Liver (tissue), 9 donors: ENCODE results near the gene FBN2. TPM values are rescaled to one million over a fixed set of nuclear protein-coding genes. Genes with fewer than 3 reads are reported as not detected.

Source experiments
- DNase-seq: peaks from one replicate; pipeline ENCODE4 v3.0.0-alpha.2; 2017; ENCODE audit warnings: low spot score
- H3K27ac ChIP-seq, 2 donors: one replicate each; pipeline ENCODE4 v1.7.0; 2013; ENCODE audit warnings: inconsistent platforms in 2 of 2, low read length in 2 of 2, control low read depth in 1 of 2, low read depth in 1 of 2, mild to moderate bottlenecking in 1 of 2
- H3K27me3 ChIP-seq, 4 donors: one replicate each; pipeline versions ENCODE4 v1.6.1 to v1.7.0; 2013; ENCODE audit warnings: low read length in 3 of 4, inconsistent platforms in 1 of 4, mild to moderate bottlenecking in 1 of 4, moderate library complexity in 1 of 4; ENCODE audit not compliant: control insufficient read depth in 4 of 4, insufficient read depth in 4 of 4
- H3K36me3 ChIP-seq, 4 donors: one replicate each; pipeline versions ENCODE4 v1.6.1 to v1.7.0; 2013; ENCODE audit warnings: low read length in 3 of 4, mild to moderate bottlenecking in 3 of 4, low read depth in 1 of 4, moderate library complexity in 1 of 4; ENCODE audit not compliant: control insufficient read depth in 4 of 4, insufficient read depth in 3 of 4
- H3K4me1 ChIP-seq, 4 donors: one replicate each; pipeline versions ENCODE4 v1.6.1 to v1.7.0; 2013; ENCODE audit warnings: low read length in 3 of 4, mild to moderate bottlenecking in 3 of 4, moderate library complexity in 1 of 4; ENCODE audit not compliant: control insufficient read depth in 4 of 4, insufficient read depth in 4 of 4
- H3K4me3 ChIP-seq, 3 donors: one replicate each; pipeline versions ENCODE4 v1.6.1 to v1.7.0; 2013; ENCODE audit warnings: low read length in 3 of 3, control low read depth in 1 of 3, low read depth in 1 of 3, mild to moderate bottlenecking in 1 of 3
- H3K9ac ChIP-seq, 2 donors: one replicate each; pipeline ENCODE4 v1.7.0; 2013; ENCODE audit warnings: low read length in 2 of 2, mild to moderate bottlenecking in 2 of 2, moderate library complexity in 2 of 2, control low read depth in 1 of 2, low read depth in 1 of 2
- H3K9me3 ChIP-seq, 4 donors: one replicate each; pipeline versions ENCODE4 v1.6.1 to v1.7.0; 2013; ENCODE audit warnings: low read length in 3 of 4; ENCODE audit not compliant: control insufficient read depth in 4 of 4
- EGR1 ChIP-seq, 2 donors: IDR thresholded peaks; 2 replicates each; pipeline ENCODE4 v1.6.1; 2016 to 2018; ENCODE audit warnings: antibody characterized with exemption in 2 of 2, low read depth in 2 of 2
- FOXA1 ChIP-seq: IDR thresholded peaks from 2 replicates; pipeline ENCODE4 v1.6.1; 2016; ENCODE audit warnings: antibody characterized with exemption
- FOXA2 ChIP-seq: IDR thresholded peaks from 2 replicates; pipeline ENCODE4 v1.6.1; 2016; ENCODE audit warnings: antibody characterized with exemption
- GABPA ChIP-seq, 2 donors: IDR thresholded peaks in 1 of 2; conservative IDR thresholded peaks in 1 of 2; 2 replicates each; pipeline ENCODE4 v1.6.1; 2016; ENCODE audit warnings: antibody characterized with exemption in 2 of 2, mild to moderate bottlenecking in 1 of 2, moderate library complexity in 1 of 2
- HNF4A ChIP-seq, 2 donors: conservative IDR thresholded peaks; 2 replicates each; pipeline ENCODE4 v1.6.1; 2016; ENCODE audit warnings: antibody characterized with exemption in 2 of 2, mild to moderate bottlenecking in 2 of 2
- HNF4G ChIP-seq: IDR thresholded peaks from 2 replicates; pipeline ENCODE4 v1.6.1; 2016; ENCODE audit warnings: antibody characterized with exemption
- JUND ChIP-seq, 2 donors: IDR thresholded peaks; 2 replicates each; pipeline ENCODE4 v1.6.1; 2016; ENCODE audit warnings: antibody characterized with exemption in 2 of 2
- MAX ChIP-seq: IDR thresholded peaks from 2 replicates; pipeline ENCODE4 v1.6.1; 2016; ENCODE audit warnings: antibody characterized with exemption
- NR2F2 ChIP-seq: IDR thresholded peaks from 2 replicates; pipeline ENCODE4 v1.6.1; 2016; ENCODE audit warnings: antibody characterized with exemption
- RAD21 ChIP-seq, 2 donors: IDR thresholded peaks; 2 replicates each; pipeline ENCODE4 v1.6.1; 2016; ENCODE audit warnings: antibody characterized with exemption in 2 of 2, mild to moderate bottlenecking in 2 of 2
- RXRA ChIP-seq, 2 donors: IDR thresholded peaks; 2 replicates each; pipeline ENCODE4 v1.6.1; 2017 to 2018; ENCODE audit warnings: antibody characterized with exemption in 2 of 2, mild to moderate bottlenecking in 1 of 2
- SP1 ChIP-seq: IDR thresholded peaks from 2 replicates; pipeline ENCODE4 v1.6.1; 2018; ENCODE audit warnings: antibody characterized with exemption, mild to moderate bottlenecking
- TAF1 ChIP-seq: conservative IDR thresholded peaks from 2 replicates; pipeline ENCODE4 v1.6.1; 2016; ENCODE audit warnings: antibody characterized with exemption, mild to moderate bottlenecking
- YY1 ChIP-seq: IDR thresholded peaks from 2 replicates; pipeline ENCODE4 v1.6.1; 2016; ENCODE audit warnings: antibody characterized with exemption, mild to moderate bottlenecking
- ZBTB33 ChIP-seq: IDR thresholded peaks from 2 replicates; pipeline ENCODE4 v1.6.1; 2016; ENCODE audit warnings: antibody characterized with exemption
- WGBS: extraction: QIAGEN DNeasy Blood & Tissue Kit; methylation state at CpG from one replicate; pipeline ENCODE4 v1.1.7; 2013; 5-methylcytosine and 5-hydroxymethylcytosine counted together
- polyA plus RNA-seq, 2 donors: library from polyadenylated mRNA; stranded (reverse) in 1 of 2; unstranded in 1 of 2; fragments of 200-250 nt in 1 of 2; fragments of >200 nt in 1 of 2; fragmentation: Nextera tagmentation in 1 of 2; extraction: Ambion mirVana in 1 of 2; gene quantifications; one replicate each; pipeline versions ENCODE4 v1.2.1 to v1.2.3, GENCODE V29; 2013 to 2015
- total RNA-seq, 2 donors: library from RNA; depleted of rRNA; stranded (reverse); fragments of >200 nt; gene quantifications; one replicate each; pipeline ENCODE4 v1.2.3, GENCODE V29; 2014
- TF ChIP-seq, protein P1 (sequence below): fragments of 150-350 bp; IDR thresholded peaks from 2 replicates; pipeline ENCODE4 v1.5.1; 2017; ENCODE audit warnings: improper control_type of control experiment, low read depth, low read length; ENCODE audit not compliant: missing input control
- TF ChIP-seq, protein P2 (sequence below): IDR thresholded peaks from 2 replicates; pipeline ENCODE4 v1.6.1; 2016; ENCODE audit warnings: antibody characterized with exemption
- TF ChIP-seq, protein P3 (sequence below): IDR thresholded peaks from 2 replicates; pipeline ENCODE4 v1.6.1; 2016; ENCODE audit warnings: antibody characterized with exemption, mild to moderate bottlenecking
- donor health status: healthy.
- donor health status: healthy.
- donor health status: healthy.
- donor health status: healthy.
- donor health status: healthy.

Gene FBN2
- total and polyA plus RNA-seq, 4 donors, result 0.08 to 4.1 (median 0.47) TPM

GRCh38 chr5:128355961-128356360 lies 182.1 kb downstream of the FBN2 start:
- WGBS, result 74% methylated on average over 3 of the region's 3 CpGs

More at GRCh38 chr5:128355961-128356360, 182.1 kb downstream of the FBN2 start:
- Histone ChIP-seq H3K4me1 (no peaks in the 10 kb centered on the region), H3K36me3 (no peaks in the 10 kb centered on the region), H3K9ac (no peak overlapping the region), H3K27me3 (no peaks in the 10 kb centered on the region), H3K4me3 (no peak overlapping the region), H3K27ac (no peak overlapping the region), H3K9me3 (no peaks in the 10 kb centered on the region)
- DNase-seq, result no peak
- TF ChIP-seq FOXA2 (no peak), FOXA1 (no peak), HNF4A (conservative IDR thresholded peaks at IDR 0.05) (no peak), EGR1 (IDR thresholded peaks at IDR 0.05; ENCODE audit: low read depth in 2 of 2) (no peak), MAX (no peak), HNF4G (no peak), TAF1 (no peak), JUND (IDR thresholded peaks at IDR 0.05) (no peak), ZBTB33 (no peak), RXRA (IDR thresholded peaks at IDR 0.05) (no peak), RAD21 (IDR thresholded peaks at IDR 0.05) (no peak), YY1 (no peak), SP1 (no peak), GABPA (IDR thresholded peaks at IDR 0.05 in 1 of 2, conservative IDR thresholded peaks at IDR 0.05 in 1 of 2) (no peak), NR2F2 (no peak)
- TF ChIP-seq, protein P1, sequence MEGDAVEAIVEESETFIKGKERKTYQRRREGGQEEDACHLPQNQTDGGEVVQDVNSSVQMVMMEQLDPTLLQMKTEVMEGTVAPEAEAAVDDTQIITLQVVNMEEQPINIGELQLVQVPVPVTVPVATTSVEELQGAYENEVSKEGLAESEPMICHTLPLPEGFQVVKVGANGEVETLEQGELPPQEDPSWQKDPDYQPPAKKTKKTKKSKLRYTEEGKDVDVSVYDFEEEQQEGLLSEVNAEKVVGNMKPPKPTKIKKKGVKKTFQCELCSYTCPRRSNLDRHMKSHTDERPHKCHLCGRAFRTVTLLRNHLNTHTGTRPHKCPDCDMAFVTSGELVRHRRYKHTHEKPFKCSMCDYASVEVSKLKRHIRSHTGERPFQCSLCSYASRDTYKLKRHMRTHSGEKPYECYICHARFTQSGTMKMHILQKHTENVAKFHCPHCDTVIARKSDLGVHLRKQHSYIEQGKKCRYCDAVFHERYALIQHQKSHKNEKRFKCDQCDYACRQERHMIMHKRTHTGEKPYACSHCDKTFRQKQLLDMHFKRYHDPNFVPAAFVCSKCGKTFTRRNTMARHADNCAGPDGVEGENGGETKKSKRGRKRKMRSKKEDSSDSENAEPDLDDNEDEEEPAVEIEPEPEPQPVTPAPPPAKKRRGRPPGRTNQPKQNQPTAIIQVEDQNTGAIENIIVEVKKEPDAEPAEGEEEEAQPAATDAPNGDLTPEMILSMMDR, result no peak
- TF ChIP-seq, protein P2, sequence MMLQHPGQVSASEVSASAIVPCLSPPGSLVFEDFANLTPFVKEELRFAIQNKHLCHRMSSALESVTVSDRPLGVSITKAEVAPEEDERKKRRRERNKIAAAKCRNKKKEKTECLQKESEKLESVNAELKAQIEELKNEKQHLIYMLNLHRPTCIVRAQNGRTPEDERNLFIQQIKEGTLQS, result no peak
- TF ChIP-seq, protein P3, sequence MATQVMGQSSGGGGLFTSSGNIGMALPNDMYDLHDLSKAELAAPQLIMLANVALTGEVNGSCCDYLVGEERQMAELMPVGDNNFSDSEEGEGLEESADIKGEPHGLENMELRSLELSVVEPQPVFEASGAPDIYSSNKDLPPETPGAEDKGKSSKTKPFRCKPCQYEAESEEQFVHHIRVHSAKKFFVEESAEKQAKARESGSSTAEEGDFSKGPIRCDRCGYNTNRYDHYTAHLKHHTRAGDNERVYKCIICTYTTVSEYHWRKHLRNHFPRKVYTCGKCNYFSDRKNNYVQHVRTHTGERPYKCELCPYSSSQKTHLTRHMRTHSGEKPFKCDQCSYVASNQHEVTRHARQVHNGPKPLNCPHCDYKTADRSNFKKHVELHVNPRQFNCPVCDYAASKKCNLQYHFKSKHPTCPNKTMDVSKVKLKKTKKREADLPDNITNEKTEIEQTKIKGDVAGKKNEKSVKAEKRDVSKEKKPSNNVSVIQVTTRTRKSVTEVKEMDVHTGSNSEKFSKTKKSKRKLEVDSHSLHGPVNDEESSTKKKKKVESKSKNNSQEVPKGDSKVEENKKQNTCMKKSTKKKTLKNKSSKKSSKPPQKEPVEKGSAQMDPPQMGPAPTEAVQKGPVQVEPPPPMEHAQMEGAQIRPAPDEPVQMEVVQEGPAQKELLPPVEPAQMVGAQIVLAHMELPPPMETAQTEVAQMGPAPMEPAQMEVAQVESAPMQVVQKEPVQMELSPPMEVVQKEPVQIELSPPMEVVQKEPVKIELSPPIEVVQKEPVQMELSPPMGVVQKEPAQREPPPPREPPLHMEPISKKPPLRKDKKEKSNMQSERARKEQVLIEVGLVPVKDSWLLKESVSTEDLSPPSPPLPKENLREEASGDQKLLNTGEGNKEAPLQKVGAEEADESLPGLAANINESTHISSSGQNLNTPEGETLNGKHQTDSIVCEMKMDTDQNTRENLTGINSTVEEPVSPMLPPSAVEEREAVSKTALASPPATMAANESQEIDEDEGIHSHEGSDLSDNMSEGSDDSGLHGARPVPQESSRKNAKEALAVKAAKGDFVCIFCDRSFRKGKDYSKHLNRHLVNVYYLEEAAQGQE, result no peak
